ENCODE data around the gene SGK1. TPM values are rescaled to one million over a fixed set of nuclear protein-coding genes. Genes with fewer than 3 reads are reported as not detected.

The SGK1 gene
- total RNA-seq, 4 donors from 2014 or later, result 78.8 to 221 (median 164) TPM

DNA sequence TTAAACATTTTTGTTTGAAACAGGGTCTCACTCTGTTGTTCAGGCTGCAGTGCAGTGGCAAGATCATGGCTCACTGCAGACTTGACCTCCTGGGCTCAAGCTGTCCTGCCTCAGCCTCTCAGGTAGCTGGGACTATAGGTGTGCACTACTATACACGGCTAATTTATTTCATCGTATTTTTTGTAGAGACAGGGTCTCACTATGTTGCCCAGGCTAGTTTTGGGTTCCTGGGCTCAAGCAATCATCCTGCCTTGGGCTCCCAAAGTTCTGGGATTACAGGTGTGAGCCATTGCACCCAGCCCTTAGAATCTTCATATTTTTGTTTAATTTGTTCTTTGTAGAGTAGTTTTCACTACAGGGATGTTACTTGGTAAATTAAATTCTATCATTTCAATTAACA, 67.1 kb downstream of the SGK1 start:
- TF ChIP-seq, protein P1, sequence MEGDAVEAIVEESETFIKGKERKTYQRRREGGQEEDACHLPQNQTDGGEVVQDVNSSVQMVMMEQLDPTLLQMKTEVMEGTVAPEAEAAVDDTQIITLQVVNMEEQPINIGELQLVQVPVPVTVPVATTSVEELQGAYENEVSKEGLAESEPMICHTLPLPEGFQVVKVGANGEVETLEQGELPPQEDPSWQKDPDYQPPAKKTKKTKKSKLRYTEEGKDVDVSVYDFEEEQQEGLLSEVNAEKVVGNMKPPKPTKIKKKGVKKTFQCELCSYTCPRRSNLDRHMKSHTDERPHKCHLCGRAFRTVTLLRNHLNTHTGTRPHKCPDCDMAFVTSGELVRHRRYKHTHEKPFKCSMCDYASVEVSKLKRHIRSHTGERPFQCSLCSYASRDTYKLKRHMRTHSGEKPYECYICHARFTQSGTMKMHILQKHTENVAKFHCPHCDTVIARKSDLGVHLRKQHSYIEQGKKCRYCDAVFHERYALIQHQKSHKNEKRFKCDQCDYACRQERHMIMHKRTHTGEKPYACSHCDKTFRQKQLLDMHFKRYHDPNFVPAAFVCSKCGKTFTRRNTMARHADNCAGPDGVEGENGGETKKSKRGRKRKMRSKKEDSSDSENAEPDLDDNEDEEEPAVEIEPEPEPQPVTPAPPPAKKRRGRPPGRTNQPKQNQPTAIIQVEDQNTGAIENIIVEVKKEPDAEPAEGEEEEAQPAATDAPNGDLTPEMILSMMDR (IDR thresholded peaks at IDR 0.05; ENCODE audit: low read depth), result no peak

DNA sequence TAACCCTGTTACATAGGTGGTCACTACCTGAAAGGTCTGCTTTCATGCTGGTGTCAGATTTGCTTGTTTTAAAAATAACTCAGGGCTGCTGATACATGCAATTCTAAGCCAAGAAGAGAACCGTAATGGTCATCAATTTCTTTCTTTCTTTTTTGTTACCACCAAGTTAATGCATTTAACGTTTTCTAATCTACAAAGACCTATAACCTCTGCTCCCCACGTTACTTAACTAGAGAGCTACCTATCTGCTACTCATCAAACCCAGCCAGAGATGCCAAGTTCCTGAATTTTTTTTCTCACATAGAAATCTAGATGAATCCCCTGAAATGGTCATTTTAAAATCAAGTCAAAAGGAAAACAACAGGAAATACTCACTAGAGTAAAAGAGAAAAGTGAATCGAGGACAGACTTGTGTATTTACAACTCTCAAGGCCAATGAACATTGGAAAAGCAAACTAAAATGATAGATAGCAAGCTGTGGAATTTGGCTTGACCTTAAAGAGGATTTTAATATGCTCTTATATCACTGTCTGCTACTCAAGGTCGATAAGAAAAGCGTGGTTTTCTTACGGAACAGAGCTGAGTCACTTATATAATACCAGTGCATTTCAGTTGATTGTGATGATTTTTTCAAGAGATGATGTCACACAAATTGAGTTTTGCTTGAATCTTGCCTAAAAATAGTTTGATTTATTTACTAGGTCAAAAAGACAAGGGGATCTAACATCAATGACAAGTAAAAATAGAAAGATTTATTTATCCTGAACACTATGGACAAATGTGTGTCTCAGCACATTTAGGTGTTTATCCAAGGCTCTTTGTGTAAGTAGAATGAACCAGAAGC, 67.9 kb downstream of the SGK1 start:
- TF ChIP-seq, protein P1 (IDR thresholded peaks at IDR 0.05; ENCODE audit: low read depth), result no peak

DNA sequence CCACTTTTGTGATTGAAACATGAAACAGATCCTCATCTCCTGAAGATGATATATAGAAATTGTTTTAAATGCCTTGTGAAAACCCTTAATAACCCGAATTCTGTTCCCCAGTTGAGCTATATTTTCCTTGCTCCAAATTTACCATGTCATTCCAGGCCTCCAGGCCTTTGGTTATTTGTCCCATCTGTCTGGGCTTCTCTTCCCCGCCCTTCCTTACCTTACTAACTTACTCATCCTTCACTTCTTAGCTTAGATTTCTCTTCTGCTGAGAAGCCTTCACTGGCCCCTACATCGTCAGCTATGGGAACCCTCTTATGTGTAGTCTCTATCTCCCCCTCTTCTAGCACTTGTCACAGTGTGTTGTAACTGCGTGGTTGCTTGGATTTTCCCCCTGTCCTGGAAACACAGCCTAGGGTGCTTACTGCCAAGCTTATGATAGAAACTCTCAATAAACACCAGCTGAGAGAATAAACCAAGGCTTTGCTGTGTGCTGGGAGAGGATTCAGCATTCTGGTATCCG, 68.6 kb downstream of the SGK1 start:
- TF ChIP-seq, protein P1 (IDR thresholded peaks at IDR 0.05; ENCODE audit: low read depth), result no peak

DNA sequence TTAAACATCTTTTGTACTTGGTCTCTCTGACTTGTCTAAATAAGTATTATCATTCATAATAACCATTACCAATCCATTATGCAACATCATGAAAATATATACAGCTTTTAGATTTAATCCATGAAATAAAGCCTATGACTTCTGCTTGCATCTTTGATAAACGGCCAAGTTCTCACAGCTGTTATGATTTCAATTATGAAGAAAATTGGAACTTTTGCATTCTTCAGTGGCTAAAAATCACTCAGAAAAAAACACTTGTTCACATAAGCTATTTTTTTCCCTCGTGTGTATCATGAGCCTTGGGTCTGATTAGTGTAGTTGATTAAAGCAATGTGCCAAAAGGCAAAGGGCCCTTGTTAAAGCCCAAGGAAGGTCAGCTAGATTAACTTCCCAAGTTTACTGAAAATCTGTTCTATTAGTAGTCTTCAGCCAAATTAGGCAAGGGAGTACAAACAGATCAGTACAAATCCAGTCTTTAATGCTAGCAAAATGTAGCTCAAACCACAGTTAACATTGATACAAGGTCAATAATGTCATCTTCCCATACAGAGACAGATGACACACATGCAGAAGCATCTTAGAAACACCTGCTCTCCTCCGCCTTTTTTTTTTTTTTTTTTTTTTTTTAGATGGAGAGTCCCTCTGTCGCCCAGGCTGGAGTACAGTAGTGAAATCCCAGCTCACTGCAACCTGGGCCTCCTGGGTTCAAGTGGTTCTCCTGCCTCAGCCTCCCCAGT, 69.9 kb downstream of the SGK1 start:
- TF ChIP-seq, protein P1 (IDR thresholded peaks at IDR 0.05; ENCODE audit: low read depth), result no peak

DNA sequence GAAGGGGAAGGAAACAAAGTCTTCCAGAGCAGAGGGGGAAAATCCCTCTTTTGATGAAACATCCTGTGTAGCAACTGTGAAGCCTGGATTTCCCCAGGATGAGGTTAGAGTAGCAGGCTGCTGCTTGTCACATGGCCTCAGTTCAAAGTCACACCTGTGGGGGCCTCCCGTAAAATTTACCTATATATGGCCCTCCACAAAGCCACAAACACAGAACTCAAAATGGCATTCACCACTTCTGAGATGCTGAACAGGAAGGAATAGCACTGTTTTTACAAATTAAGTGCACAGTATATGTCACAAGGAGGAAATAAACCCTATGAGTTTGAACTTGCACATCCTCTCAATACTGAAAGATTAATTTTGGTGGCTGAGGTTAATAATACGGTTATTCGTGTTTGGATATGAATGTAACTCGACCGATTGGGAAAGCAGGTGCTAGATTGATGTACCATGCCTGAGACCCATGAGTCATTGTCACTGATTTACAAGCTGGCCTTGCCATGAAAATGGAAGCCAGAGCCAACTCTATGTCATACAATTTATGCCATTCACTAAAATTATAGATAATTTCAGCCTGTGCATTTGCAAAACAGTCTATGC, 70.6 kb downstream of the SGK1 start:
- TF ChIP-seq, protein P1 (IDR thresholded peaks at IDR 0.05; ENCODE audit: low read depth), result no peak

DNA sequence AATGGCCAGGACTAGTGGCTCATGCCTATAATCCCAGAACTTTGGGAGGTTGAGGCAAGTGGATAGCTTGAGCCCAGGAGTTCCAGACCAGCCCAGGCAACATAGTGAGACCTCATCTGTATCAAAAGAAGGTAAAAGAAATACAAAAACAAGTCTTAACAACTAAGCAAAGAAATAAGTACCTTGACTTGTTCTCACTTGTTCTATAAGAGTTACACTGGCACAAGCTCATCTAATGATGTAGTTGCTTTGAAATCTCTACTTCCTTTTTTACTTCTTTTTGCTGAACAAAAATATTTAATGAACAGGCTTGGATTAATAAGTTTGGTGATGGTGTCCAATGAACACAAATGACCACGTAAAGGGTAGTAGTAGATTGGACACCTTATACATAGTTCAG, 72.2 kb downstream of the SGK1 start:
- TF ChIP-seq, protein P1 (IDR thresholded peaks at IDR 0.05; ENCODE audit: low read depth), result no peak

DNA sequence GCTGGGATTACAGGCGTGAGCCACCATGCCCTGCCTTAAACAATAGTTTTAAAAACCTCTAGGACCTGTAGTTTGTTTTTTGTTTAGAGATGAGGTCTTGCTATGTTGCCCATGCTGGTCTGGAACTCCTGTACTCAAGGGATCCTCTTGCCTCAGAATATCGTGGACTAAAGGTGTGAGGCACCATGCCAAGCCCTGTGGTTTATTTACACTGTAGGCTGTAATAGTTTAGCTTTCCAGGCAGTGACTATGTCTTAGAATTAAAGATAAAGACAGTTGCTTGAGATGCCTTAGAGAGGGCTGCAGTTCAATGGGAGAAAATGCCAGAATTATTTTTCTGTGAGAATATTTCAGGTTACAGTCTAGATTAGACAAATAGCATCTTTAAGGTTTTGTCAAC, 72.9 kb downstream of the SGK1 start:
- TF ChIP-seq, protein P1 (IDR thresholded peaks at IDR 0.05; ENCODE audit: low read depth), result no peak
